GM23338 (cell line): ENCODE results near the gene SPTLC2. TPM values are rescaled to one million over a fixed set of nuclear protein-coding genes. Genes with fewer than 3 reads are reported as not detected.

ENCODE experiments used
- ATAC-seq: fragments of 200-7000 bp; cut with Tn5 transposase; 3 replicates; pipeline ENCODE4 v1.9.1; 2020
- DNase-seq: peaks from one replicate; pipeline ENCODE4 v3.0.0-alpha.2; 2015; ENCODE audit warnings: low spot score
- H2AFZ ChIP-seq: fragments of 200-600 bp; sonication (generic); 2 replicates; pipeline ENCODE4 v1.8.0; 2016; ENCODE audit warnings: antibody characterized with exemption, mild to moderate bottlenecking, moderate library complexity
- H3F3A ChIP-seq: fragments of 200-600 bp; sonication (generic); replicated peaks from 2 replicates; pipeline ENCODE4 v1.8.0; 2017; ENCODE audit warnings: antibody characterized with exemption, mixed run types, low read depth
- H3K27ac ChIP-seq: fragments of 200-600 bp; sonication (generic); 2 replicates; pipeline ENCODE4 v1.6.1; 2016; ENCODE audit warnings: low read depth
- H3K27me3 ChIP-seq: fragments of 200-600 bp; sonication (generic); 2 replicates; pipeline ENCODE4 v1.8.0; 2016; ENCODE audit warnings: mild to moderate bottlenecking, mixed run types, moderate library complexity; ENCODE audit not compliant: insufficient read depth
- H3K36me3 ChIP-seq: fragments of 200-600 bp; sonication (generic); 2 replicates; pipeline ENCODE4 v1.8.0; 2016; ENCODE audit warnings: mild to moderate bottlenecking; ENCODE audit not compliant: insufficient read depth
- H3K4me1 ChIP-seq: fragments of 200-600 bp; sonication (generic); 2 replicates; pipeline ENCODE4 v1.8.0; 2016; ENCODE audit warnings: mild to moderate bottlenecking, moderate library complexity; ENCODE audit not compliant: insufficient read depth
- H3K4me2 ChIP-seq: fragments of 200-600 bp; sonication (generic); 2 replicates; pipeline ENCODE4 v1.7.1; 2017; ENCODE audit warnings: mixed run types
- H3K4me3 ChIP-seq: fragments of 200-600 bp; sonication (generic); 2 replicates; pipeline ENCODE4 v1.6.1; 2016; ENCODE audit warnings: mixed run types
- H3K79me2 ChIP-seq: fragments of 200-600 bp; sonication (generic); replicated peaks from 2 replicates; pipeline ENCODE4 v1.8.0; 2017; ENCODE audit warnings: mild to moderate bottlenecking; ENCODE audit not compliant: insufficient read depth
- H3K9me2 ChIP-seq: fragments of 200-600 bp; sonication (generic); 2 replicates; pipeline ENCODE4 v1.8.0; 2017; ENCODE audit not compliant: insufficient read depth
- H4K20me1 ChIP-seq: fragments of 200-600 bp; sonication (generic); replicated peaks from 2 replicates; pipeline ENCODE4 v1.8.0; 2017; ENCODE audit warnings: mild to moderate bottlenecking; ENCODE audit not compliant: insufficient read depth
- H3K27ac Mint-ChIP-seq: 2 replicates; pipeline ENCODE4 v1.8.0; 2020; ENCODE audit warnings: inconsistent platforms, mild to moderate bottlenecking, moderate library complexity, mixed read lengths
- H3K27me3 Mint-ChIP-seq: 3 replicates; pipeline ENCODE4 v1.8.0; 2022; ENCODE audit warnings: low read depth, mild to moderate bottlenecking, moderate library complexity, mixed read lengths, inconsistent platforms; ENCODE audit not compliant: insufficient read depth, poor library complexity
- H3K36me3 Mint-ChIP-seq: 3 replicates; pipeline ENCODE4 v1.8.0; 2021; ENCODE audit warnings: low read depth, mild to moderate bottlenecking, inconsistent platforms, moderate library complexity, mixed read lengths
- H3K4me1 Mint-ChIP-seq: 3 replicates; pipeline ENCODE4 v1.8.0; 2020; ENCODE audit warnings: mild to moderate bottlenecking, inconsistent platforms, mixed read lengths
- H3K4me3 Mint-ChIP-seq: 3 replicates; pipeline ENCODE4 v1.8.0; 2021; ENCODE audit warnings: moderate library complexity, mild to moderate bottlenecking, inconsistent platforms, mixed read lengths
- H3K9me3 Mint-ChIP-seq: 3 replicates; pipeline ENCODE4 v1.8.0; 2020; ENCODE audit warnings: moderate library complexity, mild to moderate bottlenecking, inconsistent platforms, mixed read lengths
- CREB1 ChIP-seq: fragments of 250-450 bp; sonication (Bioruptor Pico); IDR thresholded peaks from 2 replicates; pipeline ENCODE4 v1.5.0; 2020; ENCODE audit warnings: low read depth, mild to moderate bottlenecking, moderate library complexity
- ETS1 ChIP-seq: IDR thresholded peaks from 2 replicates; pipeline ENCODE4 v1.6.1; 2016; ENCODE audit warnings: antibody characterized with exemption
- EZH2 ChIP-seq: fragments of 200-600 bp; sonication (generic); IDR thresholded peaks from one replicate; pipeline ENCODE4 v1.8.0; 2017; ENCODE audit warnings: antibody characterized with exemption, mild to moderate bottlenecking, low read depth; ENCODE audit not compliant: unreplicated experiment
- EZH2phosphoT487 ChIP-seq: fragments of 200-600 bp; sonication (generic); IDR thresholded peaks from one replicate; pipeline ENCODE4 v1.8.1; 2018; ENCODE audit warnings: antibody characterized with exemption; ENCODE audit not compliant: unreplicated experiment
- JUNB ChIP-seq: IDR thresholded peaks from one replicate; pipeline ENCODE4 v1.6.1; 2016; ENCODE audit warnings: antibody characterized with exemption; ENCODE audit not compliant: unreplicated experiment
- NANOG ChIP-seq: IDR thresholded peaks from 2 replicates; pipeline ENCODE4 v1.6.1; 2016; ENCODE audit warnings: antibody characterized with exemption, borderline replicate concordance
- POLR2AphosphoS5 ChIP-seq: IDR thresholded peaks from 2 replicates; pipeline ENCODE4 v1.6.1; 2016; ENCODE audit warnings: antibody characterized with exemption, low read depth
- REST ChIP-seq: IDR thresholded peaks from one replicate; pipeline ENCODE4 v1.6.1; 2018; ENCODE audit warnings: antibody characterized with exemption; ENCODE audit not compliant: unreplicated experiment
- STAT1 ChIP-seq: IDR thresholded peaks from one replicate; pipeline ENCODE4 v1.6.1; 2016; ENCODE audit warnings: antibody characterized with exemption; ENCODE audit not compliant: unreplicated experiment
- ZNF114 ChIP-seq: fragments of 250-450 bp; sonication (Bioruptor Pico); IDR thresholded peaks from 2 replicates; pipeline ENCODE4 v1.5.0; 2020; ENCODE audit warnings: mild to moderate bottlenecking, moderate library complexity
- ZNF331 ChIP-seq: fragments of 250-450 bp; sonication (Bioruptor Pico); IDR thresholded peaks from 2 replicates; pipeline ENCODE4 v1.5.0; 2020; ENCODE audit warnings: low read depth, mild to moderate bottlenecking, moderate library complexity
- polyA plus RNA-seq: library from polyadenylated mRNA; unstranded; fragments of >200 nt; fragmentation: Nextera tagmentation; extraction: Ambion mirVana; gene quantifications from 2 replicates; pipeline ENCODE4 v1.2.1, GENCODE V29; 2016
- total RNA-seq: library from RNA; depleted of rRNA; stranded (reverse); fragments of >200 nt; shearing (Covaris generic); gene quantifications from 2 replicates; pipeline ENCODE4 v1.2.3, GENCODE V29; 2014
- TF ChIP-seq, protein P1 (sequence below): fragments of 250-450 bp; sonication (Bioruptor Pico); IDR thresholded peaks from 2 replicates; pipeline ENCODE4 v1.5.0; 2020; ENCODE audit warnings: mild to moderate bottlenecking, moderate library complexity
- TF ChIP-seq, protein P2 (sequence below), 2 experiments: fragments of 200-600 bp in 1 of 2; sonication (generic) in 1 of 2; conservative IDR thresholded peaks; 2 replicates each; pipeline versions ENCODE4 v1.5.1 to v1.6.1; 2016 to 2017; ENCODE audit warnings: antibody characterized with exemption in 2 of 2, low read depth in 2 of 2, mild to moderate bottlenecking in 2 of 2, moderate library complexity in 1 of 2

SPTLC2 gene
- total and polyA plus RNA-seq, 2 experiments from 2014 or later, result 22.3 to 38.9 TPM

- no peak for ATAC-seq
- Histone ChIP-seq H3K27ac (no peak overlapping the region), H2AFZ (no peak overlapping the region), H3K4me3 (no peak overlapping the region), H3K27me3 (no peaks in the 10 kb centered on the region), H4K20me1 (peaks cover 28% of the 10 kb centered on the region), H3K4me2 (no peak overlapping the region), H3F3A (no peaks in the 10 kb centered on the region), H3K4me1 (peaks cover 26% of the 10 kb centered on the region), H3K36me3 (no peaks in the 10 kb centered on the region), H3K9me2 (no peaks in the 10 kb centered on the region), H3K79me2 (peaks cover 99% of the 10 kb centered on the region)
- Mint-ChIP-seq H3K27me3 (peaks cover 2% of the 10 kb centered on the region), H3K4me1 (peaks cover 33% of the 10 kb centered on the region), H3K9me3 (no peaks in the 10 kb centered on the region), H3K36me3 (no peaks in the 10 kb centered on the region), H3K27ac (no peak overlapping the region), H3K4me3 (no peak overlapping the region)
- TF ChIP-seq EZH2phosphoT487 (no peak), ETS1 (no peak), NANOG (no peak), EZH2 (no peak), REST (no peak), STAT1 (no peak), ZNF331 (CRISPR knock-in tag) (no peak), CREB1 (CRISPR knock-in tag) (no peak), JUNB (no peak), ZNF114 (CRISPR knock-in tag) (no peak), POLR2AphosphoS5 (no peak)
- TF ChIP-seq, protein P1, sequence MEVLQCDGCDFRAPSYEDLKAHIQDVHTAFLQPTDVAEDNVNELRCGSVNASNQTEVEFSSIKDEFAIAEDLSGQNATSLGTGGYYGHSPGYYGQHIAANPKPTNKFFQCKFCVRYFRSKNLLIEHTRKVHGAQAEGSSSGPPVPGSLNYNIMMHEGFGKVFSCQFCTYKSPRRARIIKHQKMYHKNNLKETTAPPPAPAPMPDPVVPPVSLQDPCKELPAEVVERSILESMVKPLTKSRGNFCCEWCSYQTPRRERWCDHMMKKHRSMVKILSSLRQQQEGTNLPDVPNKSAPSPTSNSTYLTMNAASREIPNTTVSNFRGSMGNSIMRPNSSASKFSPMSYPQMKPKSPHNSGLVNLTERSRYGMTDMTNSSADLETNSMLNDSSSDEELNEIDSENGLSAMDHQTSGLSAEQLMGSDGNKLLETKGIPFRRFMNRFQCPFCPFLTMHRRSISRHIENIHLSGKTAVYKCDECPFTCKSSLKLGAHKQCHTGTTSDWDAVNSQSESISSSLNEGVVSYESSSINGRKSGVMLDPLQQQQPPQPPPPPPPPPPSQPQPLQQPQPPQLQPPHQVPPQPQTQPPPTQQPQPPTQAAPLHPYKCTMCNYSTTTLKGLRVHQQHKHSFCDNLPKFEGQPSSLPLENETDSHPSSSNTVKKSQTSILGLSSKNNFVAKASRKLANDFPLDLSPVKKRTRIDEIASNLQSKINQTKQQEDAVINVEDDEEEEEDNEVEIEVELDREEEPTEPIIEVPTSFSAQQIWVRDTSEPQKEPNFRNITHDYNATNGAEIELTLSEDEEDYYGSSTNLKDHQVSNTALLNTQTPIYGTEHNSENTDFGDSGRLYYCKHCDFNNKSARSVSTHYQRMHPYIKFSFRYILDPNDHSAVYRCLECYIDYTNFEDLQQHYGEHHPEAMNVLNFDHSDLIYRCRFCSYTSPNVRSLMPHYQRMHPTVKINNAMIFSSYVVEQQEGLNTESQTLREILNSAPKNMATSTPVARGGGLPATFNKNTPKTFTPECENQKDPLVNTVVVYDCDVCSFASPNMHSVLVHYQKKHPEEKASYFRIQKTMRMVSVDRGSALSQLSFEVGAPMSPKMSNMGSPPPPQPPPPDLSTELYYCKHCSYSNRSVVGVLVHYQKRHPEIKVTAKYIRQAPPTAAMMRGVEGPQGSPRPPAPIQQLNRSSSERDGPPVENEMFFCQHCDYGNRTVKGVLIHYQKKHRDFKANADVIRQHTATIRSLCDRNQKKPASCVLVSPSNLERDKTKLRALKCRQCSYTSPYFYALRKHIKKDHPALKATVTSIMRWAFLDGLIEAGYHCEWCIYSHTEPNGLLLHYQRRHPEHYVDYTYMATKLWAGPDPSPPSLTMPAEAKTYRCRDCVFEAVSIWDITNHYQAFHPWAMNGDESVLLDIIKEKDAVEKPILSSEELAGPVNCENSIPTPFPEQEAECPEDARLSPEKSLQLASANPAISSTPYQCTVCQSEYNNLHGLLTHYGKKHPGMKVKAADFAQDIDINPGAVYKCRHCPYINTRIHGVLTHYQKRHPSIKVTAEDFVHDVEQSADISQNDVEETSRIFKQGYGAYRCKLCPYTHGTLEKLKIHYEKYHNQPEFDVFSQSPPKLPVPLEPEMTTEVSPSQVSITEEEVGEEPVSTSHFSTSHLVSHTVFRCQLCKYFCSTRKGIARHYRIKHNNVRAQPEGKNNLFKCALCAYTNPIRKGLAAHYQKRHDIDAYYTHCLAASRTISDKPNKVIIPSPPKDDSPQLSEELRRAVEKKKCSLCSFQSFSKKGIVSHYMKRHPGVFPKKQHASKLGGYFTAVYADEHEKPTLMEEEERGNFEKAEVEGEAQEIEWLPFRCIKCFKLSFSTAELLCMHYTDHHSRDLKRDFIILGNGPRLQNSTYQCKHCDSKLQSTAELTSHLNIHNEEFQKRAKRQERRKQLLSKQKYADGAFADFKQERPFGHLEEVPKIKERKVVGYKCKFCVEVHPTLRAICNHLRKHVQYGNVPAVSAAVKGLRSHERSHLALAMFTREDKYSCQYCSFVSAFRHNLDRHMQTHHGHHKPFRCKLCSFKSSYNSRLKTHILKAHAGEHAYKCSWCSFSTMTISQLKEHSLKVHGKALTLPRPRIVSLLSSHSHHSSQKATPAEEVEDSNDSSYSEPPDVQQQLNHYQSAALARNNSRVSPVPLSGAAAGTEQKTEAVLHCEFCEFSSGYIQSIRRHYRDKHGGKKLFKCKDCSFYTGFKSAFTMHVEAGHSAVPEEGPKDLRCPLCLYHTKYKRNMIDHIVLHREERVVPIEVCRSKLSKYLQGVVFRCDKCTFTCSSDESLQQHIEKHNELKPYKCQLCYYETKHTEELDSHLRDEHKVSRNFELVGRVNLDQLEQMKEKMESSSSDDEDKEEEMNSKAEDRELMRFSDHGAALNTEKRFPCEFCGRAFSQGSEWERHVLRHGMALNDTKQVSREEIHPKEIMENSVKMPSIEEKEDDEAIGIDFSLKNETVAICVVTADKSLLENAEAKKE (CRISPR knock-in tag), result no peak
- TF ChIP-seq, protein P2, sequence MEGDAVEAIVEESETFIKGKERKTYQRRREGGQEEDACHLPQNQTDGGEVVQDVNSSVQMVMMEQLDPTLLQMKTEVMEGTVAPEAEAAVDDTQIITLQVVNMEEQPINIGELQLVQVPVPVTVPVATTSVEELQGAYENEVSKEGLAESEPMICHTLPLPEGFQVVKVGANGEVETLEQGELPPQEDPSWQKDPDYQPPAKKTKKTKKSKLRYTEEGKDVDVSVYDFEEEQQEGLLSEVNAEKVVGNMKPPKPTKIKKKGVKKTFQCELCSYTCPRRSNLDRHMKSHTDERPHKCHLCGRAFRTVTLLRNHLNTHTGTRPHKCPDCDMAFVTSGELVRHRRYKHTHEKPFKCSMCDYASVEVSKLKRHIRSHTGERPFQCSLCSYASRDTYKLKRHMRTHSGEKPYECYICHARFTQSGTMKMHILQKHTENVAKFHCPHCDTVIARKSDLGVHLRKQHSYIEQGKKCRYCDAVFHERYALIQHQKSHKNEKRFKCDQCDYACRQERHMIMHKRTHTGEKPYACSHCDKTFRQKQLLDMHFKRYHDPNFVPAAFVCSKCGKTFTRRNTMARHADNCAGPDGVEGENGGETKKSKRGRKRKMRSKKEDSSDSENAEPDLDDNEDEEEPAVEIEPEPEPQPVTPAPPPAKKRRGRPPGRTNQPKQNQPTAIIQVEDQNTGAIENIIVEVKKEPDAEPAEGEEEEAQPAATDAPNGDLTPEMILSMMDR (conservative IDR thresholded peaks at IDR 0.05; ENCODE audit: low read depth in 2 of 2), result no peak
- DNase-seq, result no peak
Observed at GRCh38 chr14:77610553-77610952, 5.9 kb downstream of the SPTLC2 start.
